K562 (cell line): Measurements from ENCODE around the gene GADD45G. TPM values are rescaled to one million over a fixed set of nuclear protein-coding genes. Genes with fewer than 3 reads are reported as not detected.

ENCODE experiments used
- ATAC-seq: fragments of 200-7000 bp; cut with Tn5 transposase; 3 replicates; pipeline ENCODE4 v1.9.1; 2020; ENCODE audit warnings: moderate library complexity
- BruUV-seq: library from RNA; stranded (reverse); fragments of 400-500 nt; replicated peaks from 2 replicates; lab custom pipeline; 2021; lab: Mats Ljungman, UMichigan
- CTCF ChIA-PET: fragments of 300-600 bp; formaldehyde crosslinking; extraction: SDS; loops from one replicate; lab custom pipeline; 2021; ENCODE audit warnings: low intra/inter-chr PET ratio; lab: Yijun Ruan, JAX
- POLR2A ChIA-PET: fragments of 300-600, 350-650 bp; sonication (Branson Sonifier 250); formaldehyde crosslinking; extraction: SDS; loops from one replicate; lab custom pipeline; 2021; ENCODE audit warnings: antibody characterized with exemption, inconsistent platforms; lab: Yijun Ruan, JAX
- DNase-seq, 4 experiments: peaks; one replicate each; pipeline versions ENCODE4 v3.0.0 to v3.0.0-alpha.2; 2011 to 2018; ENCODE audit warnings: low spot score in 3 of 4, mixed read lengths in 3 of 4; ENCODE audit errors: extremely low read depth in 1 of 4
- FAIRE-seq: peaks from 2 replicates; lab custom pipeline; 2011; peaks lifted over from hg19 to GRCh38; lab: Jason Lieb, UNC
- H2AFZ ChIP-seq: 2 replicates; pipeline ENCODE4 v1.6.0; 2011; ENCODE audit warnings: low read depth, low read length, control low read depth, inconsistent platforms
- H3K27ac ChIP-seq: fragments of 200-600 bp; 3 replicates; pipeline ENCODE4 v1.8.0; 2011; ENCODE audit warnings: low read depth, mild to moderate bottlenecking, control low read depth, inconsistent platforms, low read length, moderate library complexity, mixed read lengths; ENCODE audit errors: extremely low read depth
- H3K27me3 ChIP-seq, 2 experiments: fragments of 300-600 bp in 1 of 2; 2 replicates in 1 of 2; 3 replicates in 1 of 2; pipeline versions ENCODE4 v1.6.0 to v1.8.0; 2011; ENCODE audit warnings: inconsistent platforms in 2 of 2, low read length in 2 of 2, mild to moderate bottlenecking in 1 of 2, mixed read lengths in 1 of 2, moderate library complexity in 1 of 2; ENCODE audit not compliant: control insufficient read depth in 2 of 2, insufficient read depth in 2 of 2
- H3K36me3 ChIP-seq: fragments of 300-600 bp; 3 replicates; pipeline ENCODE4 v1.8.0; 2011; ENCODE audit warnings: mild to moderate bottlenecking, low read length, inconsistent platforms; ENCODE audit not compliant: control insufficient read depth, insufficient read depth
- H3K4me1 ChIP-seq, 2 experiments: fragments of 200-600 bp in 1 of 2; replicated peaks in 1 of 2; 2 replicates in 1 of 2; 3 replicates in 1 of 2; pipeline versions ENCODE4 v1.5.1 to v1.8.0; 2011; ENCODE audit warnings: inconsistent platforms in 2 of 2, low read length in 2 of 2, mild to moderate bottlenecking in 1 of 2, mixed read lengths in 1 of 2, moderate library complexity in 1 of 2; ENCODE audit not compliant: control insufficient read depth in 2 of 2, insufficient read depth in 2 of 2
- H3K4me2 ChIP-seq: 2 replicates; pipeline ENCODE4 v1.6.1; 2011; ENCODE audit warnings: low read length, control low read depth, inconsistent platforms, mixed read lengths; ENCODE audit not compliant: insufficient read depth
- H3K4me3 ChIP-seq: fragments of 200-600 bp; sonication (generic), shearing (Covaris generic); 2 replicates; pipeline ENCODE4 v1.5.1; 2016; ENCODE audit warnings: control low read depth, inconsistent platforms
- H3K79me2 ChIP-seq: fragments of 200-600 bp; 3 replicates; pipeline ENCODE4 v1.8.0; 2011; ENCODE audit warnings: low read length, inconsistent platforms; ENCODE audit not compliant: control insufficient read depth, insufficient read depth
- H3K9ac ChIP-seq, 2 experiments: 2 replicates each; pipeline versions ENCODE4 v1.6.0 to v1.6.1; 2011; ENCODE audit warnings: low read depth in 2 of 2, low read length in 2 of 2, control low read depth in 1 of 2, inconsistent platforms in 1 of 2, mild to moderate bottlenecking in 1 of 2, mixed read lengths in 1 of 2; ENCODE audit not compliant: insufficient read depth in 1 of 2
- H3K9me1 ChIP-seq: one replicate; pipeline ENCODE4 v1.6.0; 2011; ENCODE audit warnings: inconsistent platforms, mild to moderate bottlenecking, low read length, moderate library complexity; ENCODE audit not compliant: control insufficient read depth, insufficient read depth
- H3K9me3 ChIP-seq: replicated peaks from 2 replicates; pipeline ENCODE4 v1.5.1; 2011; ENCODE audit warnings: low read depth, low read length, inconsistent platforms; ENCODE audit not compliant: control insufficient read depth, insufficient read depth
- H4K20me1 ChIP-seq: replicated peaks from 2 replicates; pipeline ENCODE4 v1.6.1; 2011; ENCODE audit warnings: low read length, inconsistent platforms, mixed read lengths; ENCODE audit not compliant: control insufficient read depth, insufficient read depth
- AFF4 ChIP-seq: sonication (generic); formaldehyde crosslinking; IDR thresholded peaks from 2 replicates; pipeline ENCODE4 v1.8.0; 2023; ENCODE audit warnings: mild to moderate bottlenecking, missing genetic modification reagents
- CBX5 ChIP-seq: IDR thresholded peaks from 2 replicates; pipeline ENCODE4 v1.6.1; 2014; ENCODE audit warnings: low read depth, borderline replicate concordance
- CCNT2 ChIP-seq: IDR thresholded peaks from 2 replicates; pipeline ENCODE4 v1.6.1; 2011; ENCODE audit warnings: borderline replicate concordance, low read depth, mild to moderate bottlenecking, moderate library complexity, mixed read lengths, low read length; ENCODE audit not compliant: insufficient read length; ENCODE audit errors: extremely low read depth
- RBM39 ChIP-seq: fragments of 200-400 bp; formaldehyde crosslinking; optimal IDR thresholded peaks from 2 replicates; pipeline ENCODE3; 2018; ENCODE audit warnings: low read depth, low read length
- ZBTB7A ChIP-seq: IDR thresholded peaks from 2 replicates; pipeline ENCODE4 v1.6.1; 2011; ENCODE audit warnings: low read depth, mild to moderate bottlenecking, low read length, moderate library complexity, borderline replicate concordance; ENCODE audit not compliant: control insufficient read depth
- ZNF354B ChIP-seq: fragments of 250-450 bp; sonication (Bioruptor Pico); IDR thresholded peaks from 2 replicates; pipeline ENCODE4 v1.4.0; 2020
- WGBS: fragments of 100-300 bp; shearing (Covaris generic); methylation state at CpG from one replicate; pipeline ENCODE4 v1.1.6; 2016; ENCODE audit warnings: low coverage, mixed read lengths; ENCODE audit not compliant: insufficient coverage; ENCODE audit errors: missing lambda C conversion rate; 5-methylcytosine and 5-hydroxymethylcytosine counted together
- in situ Hi-C: fragments of 300-500 bp; cut with MboI; formaldehyde crosslinking; loops from 4 replicates; pipeline ENCODE4 v1.15.0; 2018; ENCODE audit warnings: inconsistent platforms, mixed read lengths
- intact Hi-C: fragments of 100-400 bp; cut with micrococcal nuclease; formaldehyde crosslinking; loops from 2 replicates; pipeline ENCODE4 v1.14.2; 2022
- polyA plus RNA-seq, 8 experiments: library from polyadenylated mRNA; depleted of rRNA in 4 of 8; stranded (reverse) in 5 of 8; unstranded in 3 of 8; fragments of >200 nt; fragmentation: Nextera tagmentation in 2 of 8; fragmentation: Illumina TruSeq in 1 of 8; extraction: Ambion mirVana in 2 of 8; extraction: Trizol in 1 of 8; gene quantifications; 2 replicates each; pipeline versions ENCODE4 v1.2.1 to v1.2.3, GENCODE V29; 2011 to 2014; ENCODE audit warnings: inconsistent platforms in 1 of 8, missing spikeins in 1 of 8
- total RNA-seq, 7 experiments: library from RNA; depleted of rRNA in 6 of 7; stranded (reverse); fragments of >200 nt in 6 of 7; fragmentation: Illumina TruSeq in 2 of 7; extraction: Trizol in 2 of 7; gene quantifications; 2 replicates each; pipeline versions ENCODE4 v1.2.1 to v1.2.3, GENCODE V29; 2011 to 2021; ENCODE audit warnings: low replicate concordance in 1 of 7

GADD45G gene
- total and polyA plus RNA-seq, 9 of the 15 experiments (the other 6 are each of a cell fraction or from before 2014, with no cell fraction given): 0.20 to 0.34 TPM; not detected in 7

- Histone ChIP-seq H3K4me1 (peaks cover 10 to 27% of the 10 kb centered on the region in 2 experiments; a peak in 4 of 5 replicates), H4K20me1 (0 out of 2 replicates have a peak, but pooled peaks cover 3% of the 10 kb centered on the region), H3K36me3 (no peaks in the 10 kb centered on the region), H2AFZ (no peak overlapping the region), H3K27ac (no peak overlapping the region), H3K9me1 (no peaks in the 10 kb centered on the region), H3K4me2 (no peak overlapping the region), H3K9ac (no peak overlapping the region), H3K4me3 (no peak overlapping the region), H3K79me2 (no peaks in the 10 kb centered on the region), H3K9me3 (no peaks in the 10 kb centered on the region), H3K27me3 (peaks cover 0 to 9% of the 10 kb centered on the region in 2 experiments; a peak in 1 of 5 replicates)
- 0% methylated on average over 2 of the region's 3 CpGs for WGBS
- no peak for DNase-seq
- POLR2A ChIA-PET: interaction anchor here (0.6 kb wide), 2 partner anchors 9 to 12 kb away, joined by 3 read pairs; no protein-coding TSS in a partner anchor
- intact Hi-C loops: loop anchor here (10.0 kb wide), 2 partner anchors 56 to 126 kb away; no protein-coding TSS in a partner anchor
- TF ChIP-seq CBX5 (no peak), AFF4 (CRISPR knock-in tag) (no peak), ZBTB7A (no peak), CCNT2 (no peak), ZNF354B (CRISPR knock-in tag) (no peak), RBM39 (no peak)
- no TSS peak for BruUV-seq
- in situ Hi-C loops: no loop called here
- ATAC-seq: no peak
- CTCF ChIA-PET: no interaction called here
- FAIRE-seq: no peak
Measured at GRCh38 chr9:89608641-89609335, 4.0 kb downstream of the GADD45G start.
